H9 (cell line): ENCODE measurements around the gene ARHGAP31. TPM values are rescaled to one million over a fixed set of nuclear protein-coding genes. Genes with fewer than 3 reads are reported as not detected.
A peak's percentile ranks its signal among the peaks of the same experiment; 100 is the strongest.

Experiments
- DNase-seq: peaks from one replicate; pipeline ENCODE4 v3.0.0-alpha.2; 2017
- H2AFZ ChIP-seq: one replicate; pipeline ENCODE4 v1.6.1; 2013; ENCODE audit warnings: mild to moderate bottlenecking, low read length, control low read depth, moderate library complexity
- H2AK5ac ChIP-seq: 2 replicates; pipeline ENCODE4 v1.6.1; 2013; ENCODE audit warnings: low read length, control low read depth, mixed read lengths; ENCODE audit not compliant: insufficient read length
- H2BK120ac ChIP-seq: one replicate; pipeline ENCODE4 v1.6.1; 2013; ENCODE audit warnings: low read depth, mild to moderate bottlenecking, low read length, control low read depth, inconsistent platforms; ENCODE audit not compliant: poor library complexity, severe bottlenecking
- H2BK12ac ChIP-seq: 2 replicates; pipeline ENCODE4 v1.6.1; 2013; ENCODE audit warnings: low read length, control low read depth, mixed read lengths, low read depth; ENCODE audit not compliant: insufficient read length
- H2BK15ac ChIP-seq: 2 replicates; pipeline ENCODE4 v1.6.1; 2013; ENCODE audit warnings: low read depth, low read length, control low read depth
- H2BK20ac ChIP-seq: one replicate; pipeline ENCODE4 v1.6.1; 2013; ENCODE audit warnings: low read depth, mild to moderate bottlenecking, low read length, control low read depth, inconsistent platforms; ENCODE audit not compliant: poor library complexity, severe bottlenecking
- H2BK5ac ChIP-seq: 2 replicates; pipeline ENCODE4 v1.6.1; 2013; ENCODE audit warnings: low read length, control low read depth, mixed read lengths; ENCODE audit not compliant: insufficient read length
- H3K14ac ChIP-seq: 2 replicates; pipeline ENCODE4 v1.6.1; 2013; ENCODE audit warnings: low read length, control low read depth; ENCODE audit not compliant: insufficient read depth
- H3K18ac ChIP-seq: 2 replicates; pipeline ENCODE4 v1.6.1; 2013; ENCODE audit warnings: low read depth, mild to moderate bottlenecking, mixed read lengths, low read length, control low read depth; ENCODE audit not compliant: insufficient read length
- H3K23ac ChIP-seq: 2 replicates; pipeline ENCODE4 v1.6.1; 2013; ENCODE audit warnings: low read length, control low read depth, mixed read lengths, low read depth; ENCODE audit not compliant: insufficient read length
- H3K23me2 ChIP-seq: 2 replicates; pipeline ENCODE4 v1.6.1; 2013; ENCODE audit warnings: low read depth, mild to moderate bottlenecking, mixed read lengths, low read length, control low read depth; ENCODE audit not compliant: insufficient read length, poor library complexity, severe bottlenecking
- H3K27ac ChIP-seq: 2 replicates; pipeline ENCODE4 v1.5.1; 2013; ENCODE audit warnings: low read length, control low read depth, mixed read lengths, low read depth; ENCODE audit not compliant: insufficient read length
- H3K27me3 ChIP-seq: 2 replicates; pipeline ENCODE4 v1.6.1; 2013; ENCODE audit warnings: low read length, control low read depth, inconsistent platforms; ENCODE audit not compliant: insufficient read depth
- H3K4ac ChIP-seq: 2 replicates; pipeline ENCODE4 v1.6.1; 2013; ENCODE audit warnings: low read depth, mild to moderate bottlenecking, control low read depth, inconsistent platforms, low read length, moderate library complexity
- H3K4me1 ChIP-seq: 2 replicates; pipeline ENCODE4 v1.6.1; 2013; ENCODE audit warnings: low read length, control low read depth, inconsistent platforms; ENCODE audit not compliant: insufficient read depth
- H3K4me2 ChIP-seq: 2 replicates; pipeline ENCODE4 v1.6.1; 2013; ENCODE audit warnings: low read length, control low read depth, mixed read lengths; ENCODE audit not compliant: insufficient read length, insufficient read depth
- H3K56ac ChIP-seq: 2 replicates; pipeline ENCODE4 v1.6.1; 2013; ENCODE audit warnings: low read depth, mild to moderate bottlenecking, mixed read lengths, low read length, control low read depth; ENCODE audit not compliant: insufficient read length
- H3K79me1 ChIP-seq: 2 replicates; pipeline ENCODE4 v1.6.1; 2013; ENCODE audit warnings: low read depth, mild to moderate bottlenecking, moderate library complexity, low read length, control low read depth, inconsistent platforms; ENCODE audit not compliant: insufficient read depth, poor library complexity, severe bottlenecking
- H3K79me2 ChIP-seq: 2 replicates; pipeline ENCODE4 v1.6.1; 2013; ENCODE audit warnings: low read length, control low read depth, inconsistent platforms; ENCODE audit not compliant: insufficient read depth
- H3K9ac ChIP-seq: 2 replicates; pipeline ENCODE4 v1.6.1; 2013; ENCODE audit warnings: low read length, control low read depth, mixed read lengths; ENCODE audit not compliant: insufficient read length; ENCODE audit errors: extremely low read depth
- H3K9me3 ChIP-seq: one replicate; pipeline ENCODE4 v1.6.1; 2013; ENCODE audit warnings: low read depth, low read length, inconsistent platforms; ENCODE audit not compliant: control insufficient read depth
- H3T11ph ChIP-seq: one replicate; pipeline ENCODE4 v1.6.1; 2013; ENCODE audit warnings: mild to moderate bottlenecking, low read length, control low read depth, inconsistent platforms
- H4K20me1 ChIP-seq: one replicate; pipeline ENCODE4 v1.6.1; 2013; ENCODE audit not compliant: control insufficient read depth, insufficient read length, insufficient read depth
- H4K5ac ChIP-seq: 2 replicates; pipeline ENCODE4 v1.6.1; 2013; ENCODE audit warnings: low read depth, mild to moderate bottlenecking, mixed read lengths, low read length, control low read depth; ENCODE audit not compliant: insufficient read length
- H4K8ac ChIP-seq: replicated peaks from 2 replicates; pipeline ENCODE4 v1.6.1; 2013; ENCODE audit warnings: low read length, control low read depth, mixed read lengths, low read depth; ENCODE audit not compliant: insufficient read length
- H4K91ac ChIP-seq: 2 replicates; pipeline ENCODE4 v1.6.1; 2013; ENCODE audit warnings: low read depth, mild to moderate bottlenecking, moderate library complexity, mixed read lengths, low read length, control low read depth; ENCODE audit not compliant: insufficient read length
- H3K27ac Mint-ChIP-seq, 3 experiments: 2 replicates in 2 of 3; 3 replicates in 1 of 3; pipeline ENCODE4 v1.8.0; 2020 to 2021; ENCODE audit warnings: mixed read lengths in 3 of 3, mild to moderate bottlenecking in 1 of 3, moderate library complexity in 1 of 3
- H3K27me3 Mint-ChIP-seq: 2 replicates; pipeline ENCODE4 v1.8.0; 2021; ENCODE audit warnings: low read depth, mild to moderate bottlenecking, moderate library complexity, mixed read lengths
- H3K36me3 Mint-ChIP-seq, 3 experiments: 2 replicates in 2 of 3; 3 replicates in 1 of 3; pipeline ENCODE4 v1.8.0; 2020 to 2021; ENCODE audit warnings: low read depth in 3 of 3, mixed read lengths in 3 of 3; ENCODE audit not compliant: insufficient read depth in 1 of 3
- H3K4me1 Mint-ChIP-seq, 2 experiments: 2 replicates each; pipeline ENCODE4 v1.8.0; 2020; ENCODE audit warnings: mixed read lengths in 2 of 2
- H3K4me3 Mint-ChIP-seq, 2 experiments: 2 replicates in 1 of 2; 3 replicates in 1 of 2; pipeline ENCODE4 v1.8.0; 2020 to 2021; ENCODE audit warnings: mild to moderate bottlenecking in 2 of 2, mixed read lengths in 2 of 2, moderate library complexity in 1 of 2
- H3K9me3 Mint-ChIP-seq, 2 experiments: 2 replicates in 1 of 2; 3 replicates in 1 of 2; pipeline ENCODE4 v1.8.0; 2020; ENCODE audit warnings: mild to moderate bottlenecking in 2 of 2, mixed read lengths in 2 of 2, moderate library complexity in 1 of 2
- WGBS: extraction: QIAGEN DNeasy Blood & Tissue Kit; methylation state at CpG from one replicate; pipeline ENCODE4 v1.1.7; 2013; ENCODE audit warnings: missing lambda C conversion rate, low lambda C conversion rate, mixed read lengths; ENCODE audit not compliant: insufficient read length; ENCODE audit errors: extremely low coverage; 5-methylcytosine and 5-hydroxymethylcytosine counted together
- total RNA-seq: library from RNA; stranded (reverse); gene quantifications from 2 replicates; pipeline ENCODE4 v1.2.1, GENCODE V29; 2021
- TF ChIP-seq, protein P1 (sequence below): fragments of 200-600 bp; sonication (generic); conservative IDR thresholded peaks from 3 replicates; pipeline ENCODE4 v1.8.0; 2021; ENCODE audit warnings: antibody characterized with exemption, mild to moderate bottlenecking

ARHGAP31 gene
- total RNA-seq, 1 experiment from 2014 or later: 2.2 TPM

DNA sequence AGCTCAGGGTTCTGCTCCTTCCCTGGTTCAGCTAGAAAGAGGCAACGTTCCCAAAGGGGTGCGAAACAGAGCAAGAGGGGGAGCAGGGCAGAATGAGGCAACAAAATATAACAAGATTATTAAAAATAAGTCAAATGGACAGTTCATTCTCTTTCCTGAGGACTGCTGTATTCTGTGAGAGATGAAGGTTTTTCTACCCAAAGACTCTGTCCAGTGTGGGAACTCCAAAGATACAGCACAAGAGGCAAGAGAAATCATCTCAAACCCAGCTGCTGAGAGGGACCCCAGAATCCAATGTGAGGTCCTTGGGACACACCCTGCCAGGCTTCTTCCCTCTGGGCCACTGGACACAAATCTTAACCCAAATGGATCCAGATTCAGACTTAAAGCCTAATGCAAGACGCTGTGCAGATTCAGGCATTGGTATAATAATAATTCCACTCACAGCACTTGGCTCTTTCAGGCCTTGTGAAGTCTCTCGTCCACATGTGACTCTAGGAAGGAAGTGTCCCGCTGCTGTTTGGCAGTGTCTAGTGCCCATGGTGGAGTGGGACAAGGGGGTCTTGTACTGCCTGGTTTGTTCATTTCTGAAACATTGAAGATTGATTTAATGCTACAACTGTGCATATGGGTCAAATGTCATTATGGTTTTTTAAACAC, 14.5 kb upstream of the ARHGAP31 start:
- Histone ChIP-seq H3K79me1 (no peaks in the 10 kb centered on the region), H3K9ac (no peak overlapping the region), H2BK15ac (no peak overlapping the region), H2BK120ac (no peak overlapping the region), H3K18ac (no peak overlapping the region), H3T11ph (no peak overlapping the region), H2BK20ac (no peak overlapping the region), H3K23ac (no peak overlapping the region), H4K8ac (no peak overlapping the region), H3K4me1 (no peaks in the 10 kb centered on the region; the same call in 1 of the 2 replicates), H2BK12ac (no peak overlapping the region), H2AFZ (peak overlapping the region; percentile 36), H4K5ac (no peak overlapping the region), H3K14ac (no peak overlapping the region), H3K27ac (no peak overlapping the region), H2BK5ac (no peak overlapping the region), H3K23me2 (no peaks in the 10 kb centered on the region), H2AK5ac (no peak overlapping the region), H4K20me1 (no peaks in the 10 kb centered on the region), H4K91ac (no peak overlapping the region), H3K56ac (no peak overlapping the region), H3K4me2 (no peak overlapping the region), H3K79me2 (no peaks in the 10 kb centered on the region), H3K9me3 (peaks cover 7% of the 10 kb centered on the region), H3K27me3 (no peaks in the 10 kb centered on the region), H3K4ac (no peak overlapping the region)
- H3K27ac Mint-ChIP-seq: peak overlapping the region in 1 of 3 experiments; percentile 87; a peak in 1 of 7 replicates
- no peaks in the 10 kb centered on the region for H3K27me3 Mint-ChIP-seq
- peaks cover 12 to 13% of the 10 kb centered on the region in 2 experiments for H3K4me1 Mint-ChIP-seq
- peaks cover 26 to 29% of the 10 kb centered on the region in 2 experiments for H3K9me3 Mint-ChIP-seq
- H3K36me3 Mint-ChIP-seq: peaks cover 15 to 29% (median 16%) of the 10 kb centered on the region in 3 experiments
- H3K4me3 Mint-ChIP-seq: no peak overlapping the region
- WGBS: no CpG with 5 or more reads among the region's 5 CpGs
- no peak for DNase-seq
- TF ChIP-seq, protein P1, sequence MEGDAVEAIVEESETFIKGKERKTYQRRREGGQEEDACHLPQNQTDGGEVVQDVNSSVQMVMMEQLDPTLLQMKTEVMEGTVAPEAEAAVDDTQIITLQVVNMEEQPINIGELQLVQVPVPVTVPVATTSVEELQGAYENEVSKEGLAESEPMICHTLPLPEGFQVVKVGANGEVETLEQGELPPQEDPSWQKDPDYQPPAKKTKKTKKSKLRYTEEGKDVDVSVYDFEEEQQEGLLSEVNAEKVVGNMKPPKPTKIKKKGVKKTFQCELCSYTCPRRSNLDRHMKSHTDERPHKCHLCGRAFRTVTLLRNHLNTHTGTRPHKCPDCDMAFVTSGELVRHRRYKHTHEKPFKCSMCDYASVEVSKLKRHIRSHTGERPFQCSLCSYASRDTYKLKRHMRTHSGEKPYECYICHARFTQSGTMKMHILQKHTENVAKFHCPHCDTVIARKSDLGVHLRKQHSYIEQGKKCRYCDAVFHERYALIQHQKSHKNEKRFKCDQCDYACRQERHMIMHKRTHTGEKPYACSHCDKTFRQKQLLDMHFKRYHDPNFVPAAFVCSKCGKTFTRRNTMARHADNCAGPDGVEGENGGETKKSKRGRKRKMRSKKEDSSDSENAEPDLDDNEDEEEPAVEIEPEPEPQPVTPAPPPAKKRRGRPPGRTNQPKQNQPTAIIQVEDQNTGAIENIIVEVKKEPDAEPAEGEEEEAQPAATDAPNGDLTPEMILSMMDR: no peak
